HEK293 (cell line): Measurements from ENCODE around the gene CRYBG1.

Experiments
- GLI4 ChIP-seq: fragments of 450-650 bp; formaldehyde crosslinking; IDR thresholded peaks from 2 replicates; pipeline ENCODE4 v1.5.1; 2016; ENCODE audit warnings: missing biosample characterization, missing genetic modification characterization
- GLIS2 ChIP-seq: fragments of 450-650 bp; formaldehyde crosslinking; IDR thresholded peaks from 2 replicates; pipeline ENCODE4 v1.5.1; 2016; ENCODE audit warnings: missing biosample characterization, missing genetic modification characterization
- MZF1 ChIP-seq: fragments of 450-650 bp; formaldehyde crosslinking; IDR thresholded peaks from 2 replicates; pipeline ENCODE4 v1.5.1; 2017; ENCODE audit warnings: missing biosample characterization, missing genetic modification characterization, borderline replicate concordance
- ZBTB17 ChIP-seq: fragments of 450-650 bp; formaldehyde crosslinking; IDR thresholded peaks from 2 replicates; pipeline ENCODE4 v1.5.1; 2016; ENCODE audit warnings: missing biosample characterization, missing genetic modification characterization
- ZBTB8A ChIP-seq: fragments of 450-650 bp; formaldehyde crosslinking; IDR thresholded peaks from 2 replicates; pipeline ENCODE4 v1.5.1; 2016; ENCODE audit warnings: missing biosample characterization, missing genetic modification characterization
- ZFP69B ChIP-seq: fragments of 450-650 bp; formaldehyde crosslinking; IDR thresholded peaks from 2 replicates; pipeline ENCODE4 v1.5.1; 2016; ENCODE audit warnings: missing biosample characterization, missing genetic modification characterization
- ZNF112 ChIP-seq: fragments of 450-650 bp; formaldehyde crosslinking; IDR thresholded peaks from 2 replicates; pipeline ENCODE4 v1.5.0; 2017; ENCODE audit warnings: missing biosample characterization, missing genetic modification characterization
- ZNF16 ChIP-seq: fragments of 450-650 bp; formaldehyde crosslinking; IDR thresholded peaks from 2 replicates; pipeline ENCODE4 v1.5.1; 2016; ENCODE audit warnings: low read depth, missing biosample characterization, missing genetic modification characterization
- ZNF19 ChIP-seq: fragments of 450-650 bp; formaldehyde crosslinking; IDR thresholded peaks from 2 replicates; pipeline ENCODE4; 2016; ENCODE audit warnings: missing biosample characterization, missing genetic modification characterization, low read depth
- ZNF223 ChIP-seq: fragments of 450-650 bp; formaldehyde crosslinking; IDR thresholded peaks from 2 replicates; pipeline ENCODE4 v1.5.1; 2016; ENCODE audit warnings: missing biosample characterization, missing genetic modification characterization
- ZNF248 ChIP-seq: fragments of 450-650 bp; formaldehyde crosslinking; IDR thresholded peaks from 2 replicates; pipeline ENCODE4 v1.5.1; 2017; ENCODE audit warnings: missing biosample characterization, missing genetic modification characterization
- ZNF350 ChIP-seq: fragments of 450-650 bp; formaldehyde crosslinking; IDR thresholded peaks from 2 replicates; pipeline ENCODE4 v1.5.0; 2017; ENCODE audit warnings: missing biosample characterization, mild to moderate bottlenecking, missing genetic modification characterization
- ZNF426 ChIP-seq: fragments of 450-650 bp; formaldehyde crosslinking; IDR thresholded peaks from 2 replicates; pipeline ENCODE4 v1.5.1; 2017; ENCODE audit warnings: missing biosample characterization, missing genetic modification characterization, mild to moderate bottlenecking, inconsistent platforms, moderate library complexity
- ZNF510 ChIP-seq: fragments of 450-650 bp; formaldehyde crosslinking; IDR thresholded peaks from 2 replicates; pipeline ENCODE4 v1.5.1; 2018; ENCODE audit warnings: mild to moderate bottlenecking, missing genetic modification characterization, missing biosample characterization; ENCODE audit not compliant: insufficient replicate concordance
- ZNF521 ChIP-seq: fragments of 450-650 bp; formaldehyde crosslinking; IDR thresholded peaks from 2 replicates; pipeline ENCODE4 v1.5.1; 2017; ENCODE audit warnings: missing biosample characterization, mild to moderate bottlenecking, missing genetic modification characterization
- ZNF544 ChIP-seq: fragments of 450-650 bp; formaldehyde crosslinking; IDR thresholded peaks from 2 replicates; pipeline ENCODE4 v1.5.0; 2017; ENCODE audit warnings: missing biosample characterization, missing genetic modification characterization
- ZNF610 ChIP-seq: fragments of 450-650 bp; formaldehyde crosslinking; IDR thresholded peaks from 2 replicates; pipeline ENCODE4 v1.5.1; 2016; ENCODE audit warnings: missing biosample characterization, missing genetic modification characterization, borderline replicate concordance
- ZNF626 ChIP-seq: fragments of 450-650 bp; sonication (Bioruptor Pico); formaldehyde crosslinking; IDR thresholded peaks from 2 replicates; pipeline ENCODE4 v1.5.1; 2018; ENCODE audit warnings: missing biosample characterization, missing genetic modification characterization, inconsistent platforms
- ZNF660 ChIP-seq: fragments of 450-650 bp; IDR thresholded peaks from 2 replicates; pipeline ENCODE4 v1.5.1; 2018; ENCODE audit warnings: missing biosample characterization, mild to moderate bottlenecking, missing genetic modification characterization
- ZNF677 ChIP-seq: fragments of 450-650 bp; IDR thresholded peaks from 2 replicates; pipeline ENCODE4 v1.5.0; 2018; ENCODE audit warnings: missing biosample characterization, mild to moderate bottlenecking, missing genetic modification characterization, moderate library complexity
- ZNF768 ChIP-seq: fragments of 450-650 bp; formaldehyde crosslinking; IDR thresholded peaks from 2 replicates; pipeline ENCODE4 v1.5.1; 2018; ENCODE audit warnings: missing biosample characterization, mild to moderate bottlenecking, missing genetic modification characterization
- ZXDB ChIP-seq: fragments of 450-650 bp; formaldehyde crosslinking; IDR thresholded peaks from 2 replicates; pipeline ENCODE4 v1.5.1; 2016; ENCODE audit warnings: missing biosample characterization, missing genetic modification characterization
- TF ChIP-seq, protein P1 (sequence below): fragments of 450-650 bp; formaldehyde crosslinking; IDR thresholded peaks from 2 replicates; pipeline ENCODE4 v1.5.1; 2016; ENCODE audit warnings: missing biosample characterization, missing genetic modification characterization
- TF ChIP-seq, protein P2 (sequence below): fragments of 450-650 bp; formaldehyde crosslinking; IDR thresholded peaks from 2 replicates; pipeline ENCODE4 v1.5.1; 2016; ENCODE audit warnings: missing biosample characterization, missing genetic modification characterization
- TF ChIP-seq, protein P3 (sequence below): fragments of 450-650 bp; formaldehyde crosslinking; IDR thresholded peaks from 2 replicates; pipeline ENCODE4 v1.5.1; 2016; ENCODE audit warnings: missing biosample characterization, missing genetic modification characterization
- TF ChIP-seq, protein P4 (sequence below): fragments of 450-650 bp; formaldehyde crosslinking; IDR thresholded peaks from 2 replicates; pipeline ENCODE4 v1.5.1; 2017; ENCODE audit warnings: missing biosample characterization, missing genetic modification characterization
- TF ChIP-seq, protein P5 (sequence below): fragments of 450-650 bp; formaldehyde crosslinking; IDR thresholded peaks from 2 replicates; pipeline ENCODE4 v1.5.1; 2016; ENCODE audit warnings: missing biosample characterization, missing genetic modification characterization
- TF ChIP-seq, protein P6 (sequence below): fragments of 450-650 bp; formaldehyde crosslinking; IDR thresholded peaks from 2 replicates; pipeline ENCODE4 v1.5.1; 2016; ENCODE audit warnings: missing biosample characterization, missing genetic modification characterization

The CRYBG1 gene

DNA sequence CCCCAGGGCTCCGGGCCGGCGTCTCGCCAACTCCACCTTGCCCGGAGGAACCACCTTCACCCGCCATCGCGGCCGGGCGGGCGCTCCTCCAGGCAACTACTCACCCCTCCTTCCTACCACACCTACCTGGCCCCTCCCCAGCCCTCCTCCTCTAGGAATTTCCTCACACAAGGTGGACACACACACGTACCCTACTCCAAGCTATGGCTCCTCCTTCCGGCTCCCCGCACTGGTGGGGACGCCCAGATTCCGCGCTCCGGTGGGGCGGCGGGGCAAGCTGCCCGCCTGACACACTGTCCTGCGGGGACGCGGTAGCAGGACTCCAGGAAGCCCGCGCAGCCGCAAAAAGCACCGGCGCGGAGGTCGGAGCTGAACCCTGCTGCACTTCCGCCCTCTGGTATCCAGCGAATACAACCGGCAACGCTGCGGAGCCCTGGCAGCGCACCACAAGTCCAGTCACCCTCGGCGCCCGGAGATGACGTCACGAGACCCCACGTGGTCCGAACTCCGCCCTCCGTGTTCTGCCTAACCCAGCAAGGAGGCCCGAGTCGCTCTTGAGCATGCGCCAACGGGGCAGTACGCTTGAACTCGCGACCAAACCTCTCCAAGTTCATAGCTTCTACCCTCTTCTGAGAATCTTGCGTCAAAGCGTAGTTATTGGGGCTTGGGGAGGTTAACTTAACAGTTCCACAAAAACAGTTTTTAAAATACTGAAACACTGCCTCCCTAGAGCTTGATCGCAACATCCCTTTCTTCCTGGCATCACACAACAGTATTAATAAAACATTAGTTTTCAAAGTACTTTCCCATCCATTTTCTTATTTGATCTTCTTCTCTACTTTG is 35.0 kb upstream of the CRYBG1 start, which contains the start of gene ATG5 (continued):
- TF ChIP-seq ZNF248 = no peak
- peak; percentile 98 for TF ChIP-seq ZXDB (tag by site-specific recombination)
- TF ChIP-seq ZNF768 (tag by site-specific recombination) = no peak
- TF ChIP-seq ZNF426 (tag by site-specific recombination) = no peak
- peak; percentile 98 for TF ChIP-seq GLIS2 (tag by site-specific recombination)
- peak; percentile 97 for TF ChIP-seq ZBTB17 (tag by site-specific recombination)
- TF ChIP-seq, protein P1, sequence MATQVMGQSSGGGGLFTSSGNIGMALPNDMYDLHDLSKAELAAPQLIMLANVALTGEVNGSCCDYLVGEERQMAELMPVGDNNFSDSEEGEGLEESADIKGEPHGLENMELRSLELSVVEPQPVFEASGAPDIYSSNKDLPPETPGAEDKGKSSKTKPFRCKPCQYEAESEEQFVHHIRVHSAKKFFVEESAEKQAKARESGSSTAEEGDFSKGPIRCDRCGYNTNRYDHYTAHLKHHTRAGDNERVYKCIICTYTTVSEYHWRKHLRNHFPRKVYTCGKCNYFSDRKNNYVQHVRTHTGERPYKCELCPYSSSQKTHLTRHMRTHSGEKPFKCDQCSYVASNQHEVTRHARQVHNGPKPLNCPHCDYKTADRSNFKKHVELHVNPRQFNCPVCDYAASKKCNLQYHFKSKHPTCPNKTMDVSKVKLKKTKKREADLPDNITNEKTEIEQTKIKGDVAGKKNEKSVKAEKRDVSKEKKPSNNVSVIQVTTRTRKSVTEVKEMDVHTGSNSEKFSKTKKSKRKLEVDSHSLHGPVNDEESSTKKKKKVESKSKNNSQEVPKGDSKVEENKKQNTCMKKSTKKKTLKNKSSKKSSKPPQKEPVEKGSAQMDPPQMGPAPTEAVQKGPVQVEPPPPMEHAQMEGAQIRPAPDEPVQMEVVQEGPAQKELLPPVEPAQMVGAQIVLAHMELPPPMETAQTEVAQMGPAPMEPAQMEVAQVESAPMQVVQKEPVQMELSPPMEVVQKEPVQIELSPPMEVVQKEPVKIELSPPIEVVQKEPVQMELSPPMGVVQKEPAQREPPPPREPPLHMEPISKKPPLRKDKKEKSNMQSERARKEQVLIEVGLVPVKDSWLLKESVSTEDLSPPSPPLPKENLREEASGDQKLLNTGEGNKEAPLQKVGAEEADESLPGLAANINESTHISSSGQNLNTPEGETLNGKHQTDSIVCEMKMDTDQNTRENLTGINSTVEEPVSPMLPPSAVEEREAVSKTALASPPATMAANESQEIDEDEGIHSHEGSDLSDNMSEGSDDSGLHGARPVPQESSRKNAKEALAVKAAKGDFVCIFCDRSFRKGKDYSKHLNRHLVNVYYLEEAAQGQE = 0 out of 2 replicates have a peak, but pooled peaks have one; percentile 54
- no peak for TF ChIP-seq ZNF350
- TF ChIP-seq ZNF510 (tag by site-specific recombination) = no peak
- TF ChIP-seq, protein P2, sequence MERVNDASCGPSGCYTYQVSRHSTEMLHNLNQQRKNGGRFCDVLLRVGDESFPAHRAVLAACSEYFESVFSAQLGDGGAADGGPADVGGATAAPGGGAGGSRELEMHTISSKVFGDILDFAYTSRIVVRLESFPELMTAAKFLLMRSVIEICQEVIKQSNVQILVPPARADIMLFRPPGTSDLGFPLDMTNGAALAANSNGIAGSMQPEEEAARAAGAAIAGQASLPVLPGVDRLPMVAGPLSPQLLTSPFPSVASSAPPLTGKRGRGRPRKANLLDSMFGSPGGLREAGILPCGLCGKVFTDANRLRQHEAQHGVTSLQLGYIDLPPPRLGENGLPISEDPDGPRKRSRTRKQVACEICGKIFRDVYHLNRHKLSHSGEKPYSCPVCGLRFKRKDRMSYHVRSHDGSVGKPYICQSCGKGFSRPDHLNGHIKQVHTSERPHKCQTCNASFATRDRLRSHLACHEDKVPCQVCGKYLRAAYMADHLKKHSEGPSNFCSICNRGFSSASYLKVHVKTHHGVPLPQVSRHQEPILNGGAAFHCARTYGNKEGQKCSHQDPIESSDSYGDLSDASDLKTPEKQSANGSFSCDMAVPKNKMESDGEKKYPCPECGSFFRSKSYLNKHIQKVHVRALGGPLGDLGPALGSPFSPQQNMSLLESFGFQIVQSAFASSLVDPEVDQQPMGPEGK = peak; percentile 97
- TF ChIP-seq, protein P3, sequence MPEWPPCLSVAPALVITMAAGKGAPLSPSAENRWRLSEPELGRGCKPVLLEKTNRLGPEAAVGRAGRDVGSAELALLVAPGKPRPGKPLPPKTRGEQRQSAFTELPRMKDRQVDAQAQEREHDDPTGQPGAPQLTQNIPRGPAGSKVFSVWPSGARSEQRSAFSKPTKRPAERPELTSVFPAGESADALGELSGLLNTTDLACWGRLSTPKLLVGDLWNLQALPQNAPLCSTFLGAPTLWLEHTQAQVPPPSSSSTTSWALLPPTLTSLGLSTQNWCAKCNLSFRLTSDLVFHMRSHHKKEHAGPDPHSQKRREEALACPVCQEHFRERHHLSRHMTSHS (tag by site-specific recombination) = no peak
- TF ChIP-seq ZNF112 (tag by site-specific recombination) = no peak
- TF ChIP-seq ZNF544 (tag by site-specific recombination) = no peak
- no peak for TF ChIP-seq ZNF19 (tag by site-specific recombination)
- peak; percentile 72 for TF ChIP-seq ZFP69B (tag by site-specific recombination)
- TF ChIP-seq, protein P4, sequence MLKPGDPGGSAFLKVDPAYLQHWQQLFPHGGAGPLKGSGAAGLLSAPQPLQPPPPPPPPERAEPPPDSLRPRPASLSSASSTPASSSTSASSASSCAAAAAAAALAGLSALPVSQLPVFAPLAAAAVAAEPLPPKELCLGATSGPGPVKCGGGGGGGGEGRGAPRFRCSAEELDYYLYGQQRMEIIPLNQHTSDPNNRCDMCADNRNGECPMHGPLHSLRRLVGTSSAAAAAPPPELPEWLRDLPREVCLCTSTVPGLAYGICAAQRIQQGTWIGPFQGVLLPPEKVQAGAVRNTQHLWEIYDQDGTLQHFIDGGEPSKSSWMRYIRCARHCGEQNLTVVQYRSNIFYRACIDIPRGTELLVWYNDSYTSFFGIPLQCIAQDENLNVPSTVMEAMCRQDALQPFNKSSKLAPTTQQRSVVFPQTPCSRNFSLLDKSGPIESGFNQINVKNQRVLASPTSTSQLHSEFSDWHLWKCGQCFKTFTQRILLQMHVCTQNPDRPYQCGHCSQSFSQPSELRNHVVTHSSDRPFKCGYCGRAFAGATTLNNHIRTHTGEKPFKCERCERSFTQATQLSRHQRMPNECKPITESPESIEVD (tag by site-specific recombination) = no peak
- TF ChIP-seq ZNF223 (tag by site-specific recombination) = no peak
- TF ChIP-seq, protein P5, sequence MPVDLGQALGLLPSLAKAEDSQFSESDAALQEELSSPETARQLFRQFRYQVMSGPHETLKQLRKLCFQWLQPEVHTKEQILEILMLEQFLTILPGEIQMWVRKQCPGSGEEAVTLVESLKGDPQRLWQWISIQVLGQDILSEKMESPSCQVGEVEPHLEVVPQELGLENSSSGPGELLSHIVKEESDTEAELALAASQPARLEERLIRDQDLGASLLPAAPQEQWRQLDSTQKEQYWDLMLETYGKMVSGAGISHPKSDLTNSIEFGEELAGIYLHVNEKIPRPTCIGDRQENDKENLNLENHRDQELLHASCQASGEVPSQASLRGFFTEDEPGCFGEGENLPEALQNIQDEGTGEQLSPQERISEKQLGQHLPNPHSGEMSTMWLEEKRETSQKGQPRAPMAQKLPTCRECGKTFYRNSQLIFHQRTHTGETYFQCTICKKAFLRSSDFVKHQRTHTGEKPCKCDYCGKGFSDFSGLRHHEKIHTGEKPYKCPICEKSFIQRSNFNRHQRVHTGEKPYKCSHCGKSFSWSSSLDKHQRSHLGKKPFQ (tag by site-specific recombination) = no peak
- TF ChIP-seq ZNF626 (tag by site-specific recombination) = no peak
- TF ChIP-seq ZBTB8A (tag by site-specific recombination) = peak; percentile 88
- TF ChIP-seq ZNF521 (tag by site-specific recombination) = no peak
- TF ChIP-seq ZNF660 = no peak
- TF ChIP-seq ZNF677 (tag by site-specific recombination) = no peak
- TF ChIP-seq, protein P6, sequence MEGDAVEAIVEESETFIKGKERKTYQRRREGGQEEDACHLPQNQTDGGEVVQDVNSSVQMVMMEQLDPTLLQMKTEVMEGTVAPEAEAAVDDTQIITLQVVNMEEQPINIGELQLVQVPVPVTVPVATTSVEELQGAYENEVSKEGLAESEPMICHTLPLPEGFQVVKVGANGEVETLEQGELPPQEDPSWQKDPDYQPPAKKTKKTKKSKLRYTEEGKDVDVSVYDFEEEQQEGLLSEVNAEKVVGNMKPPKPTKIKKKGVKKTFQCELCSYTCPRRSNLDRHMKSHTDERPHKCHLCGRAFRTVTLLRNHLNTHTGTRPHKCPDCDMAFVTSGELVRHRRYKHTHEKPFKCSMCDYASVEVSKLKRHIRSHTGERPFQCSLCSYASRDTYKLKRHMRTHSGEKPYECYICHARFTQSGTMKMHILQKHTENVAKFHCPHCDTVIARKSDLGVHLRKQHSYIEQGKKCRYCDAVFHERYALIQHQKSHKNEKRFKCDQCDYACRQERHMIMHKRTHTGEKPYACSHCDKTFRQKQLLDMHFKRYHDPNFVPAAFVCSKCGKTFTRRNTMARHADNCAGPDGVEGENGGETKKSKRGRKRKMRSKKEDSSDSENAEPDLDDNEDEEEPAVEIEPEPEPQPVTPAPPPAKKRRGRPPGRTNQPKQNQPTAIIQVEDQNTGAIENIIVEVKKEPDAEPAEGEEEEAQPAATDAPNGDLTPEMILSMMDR = peak; percentile 65; the same call in 1 of the 2 replicates
- TF ChIP-seq ZNF610 (tag by site-specific recombination) = peak; percentile 91
- TF ChIP-seq ZNF16 = no peak
- TF ChIP-seq MZF1 (tag by site-specific recombination) = peak; percentile 86
- peak; percentile 26; the same call in 1 of the 2 replicates for TF ChIP-seq GLI4 (tag by site-specific recombination)
